T-cell (primary cell): Measurements from ENCODE around the gene DTL. TPM values are rescaled to one million over a fixed set of nuclear protein-coding genes. Genes with fewer than 3 reads are reported as not detected.

Experiments used
- ATAC-seq, 4 experiments: fragments of 200-7000 bp in 3 of 4; fragments of 150-1000 bp in 1 of 4; cut with Tn5 transposase; replicated peaks in 1 of 4; 1 replicate in 3 of 4; 2 replicates in 1 of 4; pipeline ENCODE4 v1.10.0; 2021; ENCODE audit warnings: moderate library complexity in 3 of 4, mild to moderate bottlenecking in 2 of 4, moderate number of reproducible peaks in 1 of 4
- CTCF ChIA-PET, 2 donors: fragments of 300-600 bp; sonication (Branson Sonifier 250); formaldehyde crosslinking; loops; one replicate each; lab custom pipeline; 2022; ENCODE audit warnings: antibody characterized with exemption in 2 of 2; lab: Charles Lee
- POLR2A ChIA-PET, 2 donors: fragments of 300-600 bp; sonication (Branson Sonifier 250); formaldehyde crosslinking; loops; one replicate each; lab custom pipeline; 2022; ENCODE audit warnings: antibody characterized with exemption in 2 of 2; lab: Charles Lee
- DNase-seq, 35 experiments: peaks; one replicate each; pipeline versions ENCODE4 v3.0.0 to v3.0.0-alpha.2; 2013 to 2023
- H3K27ac ChIP-seq: one replicate; pipeline ENCODE4 v1.5.1; 2013; ENCODE audit warnings: low read length
- H3K27me3 ChIP-seq, 2 experiments: replicated peaks in 1 of 2; 1 replicate in 1 of 2; 2 replicates in 1 of 2; pipeline versions ENCODE4 v1.6.1 to v1.7.0; 2013; ENCODE audit warnings: low read length in 1 of 2, mixed read lengths in 1 of 2; ENCODE audit not compliant: control insufficient read depth in 2 of 2, insufficient read depth in 2 of 2; ENCODE audit errors: extremely low read depth in 1 of 2
- H3K36me3 ChIP-seq, 2 donors: 1 replicate in 1 of 2; 2 replicates in 1 of 2; pipeline versions ENCODE4 v1.6.1 to v1.7.0; 2013; ENCODE audit warnings: low read length in 1 of 2; ENCODE audit not compliant: control insufficient read depth in 2 of 2, insufficient read depth in 1 of 2; ENCODE audit errors: extremely low read depth in 1 of 2
- H3K4me1 ChIP-seq, 2 experiments: 1 replicate in 1 of 2; 2 replicates in 1 of 2; pipeline versions ENCODE4 v1.6.1 to v1.7.0; 2013; ENCODE audit warnings: low read length in 2 of 2, mixed read lengths in 1 of 2; ENCODE audit not compliant: insufficient read depth in 2 of 2, control insufficient read depth in 1 of 2; ENCODE audit errors: extremely low read depth in 1 of 2
- H3K4me3 ChIP-seq, 2 donors: 1 replicate in 1 of 2; 2 replicates in 1 of 2; pipeline versions ENCODE4 v1.5.1 to v1.7.0; 2013; ENCODE audit warnings: mild to moderate bottlenecking in 2 of 2, low read length in 1 of 2, moderate library complexity in 1 of 2; ENCODE audit not compliant: control insufficient read depth in 1 of 2; ENCODE audit errors: extremely low read depth in 1 of 2
- H3K9me3 ChIP-seq: 2 replicates; pipeline ENCODE4 v1.7.0; 2013
- H3K27ac Mint-ChIP-seq, 2 donors: one replicate each; pipeline ENCODE4 v1.8.0; 2020 to 2021; ENCODE audit warnings: mild to moderate bottlenecking in 2 of 2, mixed read lengths in 2 of 2
- H3K27me3 Mint-ChIP-seq, 2 donors: one replicate each; pipeline ENCODE4 v1.8.0; 2021 to 2022; ENCODE audit warnings: mixed read lengths in 2 of 2
- H3K36me3 Mint-ChIP-seq: one replicate; pipeline ENCODE4 v1.8.0; 2021; ENCODE audit warnings: mixed read lengths
- H3K4me1 Mint-ChIP-seq, 3 donors: one replicate each; pipeline ENCODE4 v1.8.0; 2020 to 2022; ENCODE audit warnings: mixed read lengths in 3 of 3, mild to moderate bottlenecking in 1 of 3
- H3K4me3 Mint-ChIP-seq, 3 donors: one replicate each; pipeline ENCODE4 v1.8.0; 2020 to 2022; ENCODE audit warnings: mild to moderate bottlenecking in 3 of 3, mixed read lengths in 3 of 3, moderate library complexity in 3 of 3
- H3K9me3 Mint-ChIP-seq, 3 donors: one replicate each; pipeline ENCODE4 v1.8.0; 2020 to 2022; ENCODE audit warnings: mixed read lengths in 3 of 3
- WGBS: methylation state at CpG from one replicate; pipeline ENCODE4 v1.1.5; 2013; ENCODE audit warnings: missing lambda C conversion rate; ENCODE audit not compliant: insufficient coverage; 5-methylcytosine and 5-hydroxymethylcytosine counted together
- total RNA-seq, 35 experiments: library from RNA in 6 of 35; stranded (reverse) in 6 of 35; fragments of 120-200 nt in 1 of 35; gene quantifications; one replicate each; pipeline versions ENCODE4 v1.2.1 to v1.2.4 and lab custom pipeline; 2013 to 2026

Gene DTL
- total RNA-seq, 5 donors from 2014 or later (not counting 1 experiment from before 2014, with no cell fraction given): 0.44 to 1.9 (median 1.2) TPM

DNA sequence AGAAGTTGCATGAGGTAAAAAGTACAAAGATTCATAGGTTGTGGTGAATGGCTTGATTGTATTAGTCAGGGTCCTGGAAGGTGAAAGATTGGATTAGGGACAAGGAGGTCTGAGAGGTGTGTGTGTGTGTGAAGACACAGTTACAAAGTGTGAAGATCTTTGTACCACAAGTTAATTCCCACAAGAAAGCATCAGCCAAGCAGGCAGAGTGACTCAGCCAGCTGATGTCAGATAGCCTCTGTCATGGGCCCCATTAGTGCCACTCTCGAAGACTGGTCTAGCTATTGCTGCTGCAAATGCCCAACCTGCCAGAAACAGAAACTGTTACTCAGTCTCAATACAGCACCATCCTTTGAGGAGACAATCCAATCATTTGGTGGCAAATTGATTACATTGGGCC is 96.5 kb downstream of the DTL start:
- H3K9me3 ChIP-seq: no peaks in the 10 kb centered on the region

DNA sequence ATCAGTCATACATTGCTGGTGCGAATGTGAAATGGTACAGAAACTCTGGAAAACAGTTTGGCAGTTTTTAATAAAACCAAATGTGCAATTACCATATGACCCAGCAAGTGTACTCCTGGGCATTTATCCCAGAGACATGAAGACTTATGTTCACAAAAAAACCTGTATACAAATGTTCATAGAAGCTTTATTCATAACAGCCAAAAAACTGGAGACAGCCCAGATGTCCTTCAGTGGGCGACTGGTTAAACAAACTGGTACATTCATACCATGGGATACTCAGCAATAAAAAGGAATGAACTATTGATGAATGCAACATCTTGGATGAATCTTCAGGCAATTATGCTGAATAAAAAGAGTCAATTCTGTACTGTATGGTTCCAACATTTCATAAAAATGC is 97.8 kb downstream of the DTL start:
- Histone ChIP-seq H3K4me1 (no peaks in the 10 kb centered on the region), H3K27ac (no peak overlapping the region), H3K36me3 (no peaks in the 10 kb centered on the region), H3K4me3 (no peak overlapping the region), H3K9me3 (no peaks in the 10 kb centered on the region), H3K27me3 (no peaks in the 10 kb centered on the region)
- H3K27me3 Mint-ChIP-seq: no peaks in the 10 kb centered on the region
- ChIA-PET POLR2A (no interaction called here), CTCF (no interaction called here)
- no peak overlapping the region for H3K4me3 Mint-ChIP-seq
- ATAC-seq: no peak
- 100% methylated on average over 1 of the region's 2 CpGs for WGBS
- no peaks in the 10 kb centered on the region for H3K36me3 Mint-ChIP-seq
- peaks cover 0 to 3% (median 0%) of the 10 kb centered on the region in 3 donors for H3K4me1 Mint-ChIP-seq
- no peak for DNase-seq
- H3K27ac Mint-ChIP-seq: no peak overlapping the region
- peaks cover 4 to 5% (median 4%) of the 10 kb centered on the region in 3 donors for H3K9me3 Mint-ChIP-seq

More for the DNA sequence above, 96.5 kb downstream of the DTL start:
- peaks cover 4 to 5% (median 4%) of the 10 kb centered on the region in 3 donors for H3K9me3 Mint-ChIP-seq
- CTCF ChIA-PET: no interaction called here
- Histone ChIP-seq H3K36me3 (no peaks in the 10 kb centered on the region), H3K27ac (no peak overlapping the region), H3K4me3 (no peak overlapping the region), H3K27me3 (no peaks in the 10 kb centered on the region), H3K4me1 (no peaks in the 10 kb centered on the region)
- H3K27ac Mint-ChIP-seq: no peak overlapping the region
- 71% methylated on average over 1 of the region's 1 CpG for WGBS
- POLR2A ChIA-PET: no interaction called here
- DNase-seq (peak in 3 of 35 experiments; percentile 1 to 7 (median 3)), ATAC-seq (peak in 1 of 4 experiments; percentile 35)
- H3K4me3 Mint-ChIP-seq: no peak overlapping the region
- no peaks in the 10 kb centered on the region for H3K36me3 Mint-ChIP-seq
- peaks cover 0 to 3% (median 0%) of the 10 kb centered on the region in 3 donors for H3K4me1 Mint-ChIP-seq
- H3K27me3 Mint-ChIP-seq: no peaks in the 10 kb centered on the region

DNA sequence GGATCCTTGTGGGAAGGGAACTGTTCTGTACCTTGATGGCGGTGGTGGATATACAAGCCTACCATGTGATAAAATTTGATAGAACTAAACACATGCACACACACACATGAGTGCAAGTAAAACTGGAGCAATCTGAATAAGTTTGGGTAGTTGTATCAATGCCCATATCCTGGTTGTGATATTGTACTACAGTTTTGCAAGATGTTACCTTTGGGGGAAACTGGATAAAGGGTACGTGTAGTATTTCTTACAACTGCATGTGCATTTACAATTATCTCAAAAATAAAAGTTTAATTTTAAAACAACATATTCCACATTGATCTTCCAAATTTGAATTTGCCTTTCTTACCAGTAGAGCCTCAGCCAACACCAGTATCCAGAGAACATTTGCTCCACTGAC is 99.6 kb downstream of the DTL start:
- H3K36me3 ChIP-seq: no peaks in the 10 kb centered on the region
- WGBS: no CpG with 5 or more reads among the region's 2 CpGs
- Mint-ChIP-seq H3K36me3 (no peaks in the 10 kb centered on the region), H3K27me3 (no peaks in the 10 kb centered on the region), H3K9me3 (peaks cover 4 to 5% (median 4%) of the 10 kb centered on the region in 3 donors), H3K4me1 (peaks cover 0 to 3% (median 0%) of the 10 kb centered on the region in 3 donors), H3K4me3 (no peak overlapping the region), H3K27ac (no peak overlapping the region)
- ATAC-seq (no peak), DNase-seq (no peak)
- no peak overlapping the region for H3K27ac ChIP-seq
- H3K9me3 ChIP-seq: no peaks in the 10 kb centered on the region
- CTCF ChIA-PET: interaction anchor here in 1 of 2 donors (0.7 kb wide), 1 partner anchor 28 kb away, joined by 3 read pairs; no protein-coding TSS in a partner anchor
- no peaks in the 10 kb centered on the region for H3K27me3 ChIP-seq
- no peaks in the 10 kb centered on the region for H3K4me1 ChIP-seq
- POLR2A ChIA-PET: no interaction called here
- no peak overlapping the region for H3K4me3 ChIP-seq

DNA sequence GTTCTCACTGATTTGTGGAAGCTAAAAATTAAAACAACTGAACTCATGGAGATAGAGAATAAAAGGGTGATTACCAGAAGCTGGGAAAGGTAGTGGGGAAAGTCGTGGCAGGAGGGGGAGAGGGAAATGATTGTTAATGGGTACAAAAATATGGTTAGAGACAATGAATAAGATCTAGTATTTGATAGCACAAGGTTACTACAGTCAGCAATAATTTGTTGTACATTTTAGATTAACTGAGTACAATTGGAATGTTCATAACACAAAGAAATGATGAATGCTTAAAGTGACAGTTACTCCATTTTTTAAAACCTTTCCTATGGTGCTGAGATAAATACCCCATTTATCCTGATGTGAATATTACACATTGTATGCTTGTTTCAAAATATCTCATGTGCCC is 102.3 kb downstream of the DTL start:
- Mint-ChIP-seq H3K4me1 (no peaks in the 10 kb centered on the region), H3K36me3 (no peaks in the 10 kb centered on the region), H3K27ac (no peak overlapping the region), H3K27me3 (no peaks in the 10 kb centered on the region), H3K9me3 (peaks cover 4 to 5% (median 4%) of the 10 kb centered on the region in 3 donors), H3K4me3 (no peak overlapping the region)
- H3K27ac ChIP-seq: no peak overlapping the region
- no peak overlapping the region for H3K4me3 ChIP-seq
- no peaks in the 10 kb centered on the region for H3K36me3 ChIP-seq
- 100% methylated on average over 1 of the region's 1 CpG for WGBS
- no peaks in the 10 kb centered on the region for H3K27me3 ChIP-seq
- no peak for ATAC-seq
- no peaks in the 10 kb centered on the region for H3K4me1 ChIP-seq
- POLR2A ChIA-PET: no interaction called here
- CTCF ChIA-PET: no interaction called here
- DNase-seq: no peak
- no peaks in the 10 kb centered on the region for H3K9me3 ChIP-seq

DNA sequence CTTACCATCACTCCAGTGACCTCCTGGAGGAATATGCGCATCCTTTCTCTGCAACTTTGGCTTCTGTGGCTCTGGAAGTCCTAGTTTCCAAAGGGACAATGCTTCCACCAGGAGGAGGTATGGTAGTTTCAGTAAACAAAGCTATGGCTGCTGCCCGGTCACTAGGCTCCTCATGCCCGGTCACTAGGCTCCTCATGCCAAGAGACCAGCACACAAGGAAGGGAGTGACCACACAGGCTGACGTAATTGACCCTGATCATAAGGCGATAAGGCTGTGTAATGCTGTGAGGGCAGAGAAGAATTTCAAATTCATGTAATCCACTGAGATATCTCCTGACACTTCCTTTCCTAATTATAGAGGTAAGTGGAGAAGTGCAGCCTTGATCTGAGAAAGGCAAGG is 102.9 kb downstream of the DTL start:
- POLR2A ChIA-PET: no interaction called here
- no peak overlapping the region for H3K4me3 Mint-ChIP-seq
- no peak overlapping the region for H3K27ac Mint-ChIP-seq
- peaks cover 4 to 5% (median 4%) of the 10 kb centered on the region in 3 donors for H3K9me3 Mint-ChIP-seq
- Histone ChIP-seq H3K27me3 (no peaks in the 10 kb centered on the region), H3K4me1 (no peaks in the 10 kb centered on the region), H3K9me3 (no peaks in the 10 kb centered on the region), H3K27ac (no peak overlapping the region), H3K4me3 (no peak overlapping the region), H3K36me3 (no peaks in the 10 kb centered on the region)
- no peaks in the 10 kb centered on the region for H3K27me3 Mint-ChIP-seq
- no peak for DNase-seq
- no peaks in the 10 kb centered on the region for H3K4me1 Mint-ChIP-seq
- H3K36me3 Mint-ChIP-seq: no peaks in the 10 kb centered on the region
- WGBS: 100% methylated on average over 1 of the region's 5 CpGs
- CTCF ChIA-PET: no interaction called here
- no peak for ATAC-seq

DNA sequence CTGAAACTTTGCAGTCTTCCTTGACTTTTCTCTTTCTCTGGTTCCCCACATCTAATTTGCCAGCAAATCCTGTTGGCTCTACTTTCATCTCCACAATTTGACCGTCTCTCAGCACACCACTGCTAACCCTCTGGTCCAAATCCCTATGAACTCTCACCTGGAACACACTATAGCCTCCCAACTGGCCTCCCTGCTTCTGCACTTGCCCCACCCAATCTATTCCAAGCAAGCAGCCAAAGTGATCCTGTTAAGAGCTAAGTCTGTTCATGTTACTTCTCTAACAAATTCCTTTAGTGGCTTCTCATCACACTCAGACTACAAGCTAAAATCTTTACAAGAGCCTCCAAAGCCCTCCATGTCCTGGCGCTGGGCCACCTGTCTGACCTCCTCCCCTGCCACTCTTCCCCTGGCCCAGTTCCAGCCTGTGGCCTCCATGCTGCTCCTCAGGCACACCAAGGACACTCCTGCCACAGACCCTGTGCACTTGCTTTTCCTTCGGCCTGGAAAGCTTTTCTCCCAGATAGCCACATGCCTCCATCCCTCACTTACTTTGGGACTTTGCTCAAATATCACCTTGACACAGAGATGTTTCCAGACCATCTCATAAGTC is 104.1 kb downstream of the DTL start:
- Histone ChIP-seq H3K36me3 (no peaks in the 10 kb centered on the region), H3K9me3 (no peaks in the 10 kb centered on the region), H3K27me3 (no peaks in the 10 kb centered on the region), H3K4me1 (no peaks in the 10 kb centered on the region), H3K27ac (no peak overlapping the region), H3K4me3 (no peak overlapping the region)
- Mint-ChIP-seq H3K27ac (no peak overlapping the region), H3K4me3 (no peak overlapping the region), H3K36me3 (no peaks in the 10 kb centered on the region), H3K27me3 (no peaks in the 10 kb centered on the region), H3K9me3 (peaks cover 2 to 4% (median 2%) of the 10 kb centered on the region in 3 donors), H3K4me1 (no peaks in the 10 kb centered on the region)
- WGBS: 96% methylated on average over 3 of the region's 3 CpGs
- ChIA-PET CTCF (interaction anchor here in 1 of 2 donors (0.6 kb wide), 1 partner anchor 1371 kb away, joined by 3 read pairs; no protein-coding TSS in a partner anchor), POLR2A (no interaction called here)
- DNase-seq (no peak), ATAC-seq (no peak)
